ENCODE measurements around the gene NMNAT3.

DNA sequence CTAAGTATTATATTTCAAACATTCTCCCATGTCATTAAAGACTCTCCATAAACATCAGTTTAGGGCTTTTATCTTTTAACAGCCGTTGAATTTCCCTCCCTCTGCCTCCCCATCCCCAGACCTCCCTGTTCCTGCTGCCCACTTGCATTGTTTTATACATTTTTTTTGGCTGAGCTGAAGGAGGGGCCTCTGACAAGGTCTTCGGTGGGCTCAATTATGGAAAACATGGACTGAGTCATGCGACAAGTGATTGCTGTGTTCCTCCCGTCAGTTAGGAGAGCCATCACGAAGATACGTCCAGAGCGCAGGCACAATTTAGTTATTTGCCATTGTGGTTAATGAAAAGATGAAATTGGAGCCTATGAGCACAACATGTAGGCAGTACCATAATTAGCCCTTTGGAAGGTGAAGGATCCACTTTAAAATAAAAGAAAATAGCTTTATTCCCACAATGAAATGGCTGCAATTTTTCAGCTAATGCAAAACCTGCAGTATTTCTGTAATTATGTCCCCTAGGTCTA lies 12.0 kb upstream of the NMNAT3 start:
- TF ChIP-seq, protein P1, sequence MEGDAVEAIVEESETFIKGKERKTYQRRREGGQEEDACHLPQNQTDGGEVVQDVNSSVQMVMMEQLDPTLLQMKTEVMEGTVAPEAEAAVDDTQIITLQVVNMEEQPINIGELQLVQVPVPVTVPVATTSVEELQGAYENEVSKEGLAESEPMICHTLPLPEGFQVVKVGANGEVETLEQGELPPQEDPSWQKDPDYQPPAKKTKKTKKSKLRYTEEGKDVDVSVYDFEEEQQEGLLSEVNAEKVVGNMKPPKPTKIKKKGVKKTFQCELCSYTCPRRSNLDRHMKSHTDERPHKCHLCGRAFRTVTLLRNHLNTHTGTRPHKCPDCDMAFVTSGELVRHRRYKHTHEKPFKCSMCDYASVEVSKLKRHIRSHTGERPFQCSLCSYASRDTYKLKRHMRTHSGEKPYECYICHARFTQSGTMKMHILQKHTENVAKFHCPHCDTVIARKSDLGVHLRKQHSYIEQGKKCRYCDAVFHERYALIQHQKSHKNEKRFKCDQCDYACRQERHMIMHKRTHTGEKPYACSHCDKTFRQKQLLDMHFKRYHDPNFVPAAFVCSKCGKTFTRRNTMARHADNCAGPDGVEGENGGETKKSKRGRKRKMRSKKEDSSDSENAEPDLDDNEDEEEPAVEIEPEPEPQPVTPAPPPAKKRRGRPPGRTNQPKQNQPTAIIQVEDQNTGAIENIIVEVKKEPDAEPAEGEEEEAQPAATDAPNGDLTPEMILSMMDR (IDR thresholded peaks at IDR 0.05): no peak
- TF ChIP-seq POLR2A (IDR thresholded peaks at IDR 0.05) (no peak), POLR2AphosphoS5 (IDR thresholded peaks at IDR 0.05) (no peak), EP300 (IDR thresholded peaks at IDR 0.05) (no peak)

All from upper lobe of left lung (tissue), 4 donors.